K562 (cell line): ENCODE measurements around the gene IL20RA. TPM values are rescaled to one million over a fixed set of nuclear protein-coding genes. Genes with fewer than 3 reads are reported as not detected.

Experiments
- CEBPB ChIP-seq: fragments of 450-650 bp; IDR thresholded peaks from 2 replicates; pipeline ENCODE4 v1.6.1; 2016; ENCODE audit warnings: missing genetic modification characterization, missing compliant biosample characterization
- FIP1L1 ChIP-seq: fragments of 200-400 bp; formaldehyde crosslinking; IDR thresholded peaks from 2 replicates; pipeline ENCODE4 v1.6.1; 2018; ENCODE audit warnings: mild to moderate bottlenecking, low read depth, low read length; ENCODE audit not compliant: poor library complexity, severe bottlenecking
- HMG20A ChIP-seq: fragments of 450-650 bp; formaldehyde crosslinking; conservative IDR thresholded peaks from 2 replicates; pipeline ENCODE4 v1.4.0; 2020; ENCODE audit warnings: mild to moderate bottlenecking, mixed read lengths
- KLF13 ChIP-seq: fragments of 450-650 bp; IDR thresholded peaks from 2 replicates; pipeline ENCODE4 v1.6.1; 2016; ENCODE audit warnings: missing genetic modification characterization, low read depth, mild to moderate bottlenecking, missing compliant biosample characterization, moderate library complexity, borderline replicate concordance
- MLLT1 ChIP-seq, 2 experiments: fragments of 450-650 bp; IDR thresholded peaks; 2 replicates each; pipeline ENCODE4 v1.6.1; 2016
- SRSF9 ChIP-seq: fragments of 200-400 bp; formaldehyde crosslinking; IDR thresholded peaks from 2 replicates; pipeline ENCODE4 v1.6.1; 2017; ENCODE audit warnings: low read depth, low read length, borderline replicate concordance
- ZBTB12 ChIP-seq: fragments of 250-450 bp; sonication (Bioruptor Pico); IDR thresholded peaks from 2 replicates; pipeline ENCODE4 v1.4.0; 2020
- ZBTB9 ChIP-seq: fragments of 450-650 bp; formaldehyde crosslinking; IDR thresholded peaks from 2 replicates; pipeline ENCODE4 v1.4.0; 2020; ENCODE audit warnings: mild to moderate bottlenecking, moderate library complexity
- ZNF311 ChIP-seq: fragments of 250-450 bp; sonication (Bioruptor Pico); IDR thresholded peaks from 2 replicates; pipeline ENCODE4 v1.4.0; 2020; ENCODE audit warnings: mild to moderate bottlenecking, moderate library complexity
- polyA plus RNA-seq, 8 experiments: library from polyadenylated mRNA; depleted of rRNA in 4 of 8; stranded (reverse) in 5 of 8; unstranded in 3 of 8; fragments of >200 nt; fragmentation: Nextera tagmentation in 2 of 8; fragmentation: Illumina TruSeq in 1 of 8; extraction: Ambion mirVana in 2 of 8; extraction: Trizol in 1 of 8; gene quantifications; 2 replicates each; pipeline versions ENCODE4 v1.2.1 to v1.2.3, GENCODE V29; 2011 to 2014; ENCODE audit warnings: inconsistent platforms in 1 of 8, missing spikeins in 1 of 8
- total RNA-seq, 7 experiments: library from RNA; depleted of rRNA in 6 of 7; stranded (reverse); fragments of >200 nt in 6 of 7; fragmentation: Illumina TruSeq in 2 of 7; extraction: Trizol in 2 of 7; gene quantifications; 2 replicates each; pipeline versions ENCODE4 v1.2.1 to v1.2.3, GENCODE V29; 2011 to 2021; ENCODE audit warnings: low replicate concordance in 1 of 7

The IL20RA gene
- total and polyA plus RNA-seq, 9 of the 15 experiments (the other 6 are each of a cell fraction or from before 2014, with no cell fraction given), result not detected

GRCh38 chr6:136956590-136957544, 87.9 kb downstream of the IL20RA start (continued):
- TF ChIP-seq MLLT1 (IDR thresholded peaks at IDR 0.05) (no peak), FIP1L1 (no peak), ZBTB9 (CRISPR knock-in tag) (0 out of 2 replicates have a peak, but pooled peaks have one; percentile 61), ZBTB12 (no peak), KLF13 (no peak), ZNF311 (CRISPR knock-in tag) (no peak), CEBPB (no peak), SRSF9 (no peak), HMG20A (CRISPR knock-in tag) (no peak)
